NCI-H2227 treated with DMSO at 0.1 percent for 48 hours (cell line): Measurements from ENCODE around the gene PRKCE.
"Not testable (repeated sequence)": the region's sequence is repeated elsewhere in the genome, so short reads cannot be mapped to it uniquely, and the experiment has no call there.

ENCODE experiments used
- DNase-seq: peaks from one replicate; lab custom pipeline; 2025; lab: John Stamatoyannopoulos, UW

Gene PRKCE

DNA sequence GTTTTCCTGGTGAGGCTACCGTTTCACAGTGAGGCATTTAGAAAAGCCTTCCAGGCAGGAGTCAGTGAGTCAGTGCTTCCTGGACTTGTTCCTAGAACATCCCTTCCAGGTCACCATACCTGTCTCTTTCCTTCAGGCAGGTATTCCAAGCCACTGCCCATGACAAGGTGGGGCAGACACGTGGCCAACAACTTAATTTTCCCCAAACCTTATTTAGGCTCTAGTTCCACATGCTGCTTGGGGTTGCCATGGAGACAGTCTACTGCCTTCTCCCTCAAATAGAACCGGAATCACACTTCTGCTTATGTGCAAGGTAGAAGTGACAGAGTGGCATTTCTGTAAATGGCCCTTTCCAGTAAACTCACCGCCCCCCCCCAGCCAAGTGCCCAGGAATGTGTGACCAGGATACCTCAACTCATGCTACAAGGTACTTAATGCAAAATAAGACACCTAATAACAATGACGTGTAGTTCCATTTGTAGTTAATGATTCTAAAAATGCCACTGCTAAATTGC lies 258.3 kb downstream of the PRKCE start:
- DNase-seq = no peak

DNA sequence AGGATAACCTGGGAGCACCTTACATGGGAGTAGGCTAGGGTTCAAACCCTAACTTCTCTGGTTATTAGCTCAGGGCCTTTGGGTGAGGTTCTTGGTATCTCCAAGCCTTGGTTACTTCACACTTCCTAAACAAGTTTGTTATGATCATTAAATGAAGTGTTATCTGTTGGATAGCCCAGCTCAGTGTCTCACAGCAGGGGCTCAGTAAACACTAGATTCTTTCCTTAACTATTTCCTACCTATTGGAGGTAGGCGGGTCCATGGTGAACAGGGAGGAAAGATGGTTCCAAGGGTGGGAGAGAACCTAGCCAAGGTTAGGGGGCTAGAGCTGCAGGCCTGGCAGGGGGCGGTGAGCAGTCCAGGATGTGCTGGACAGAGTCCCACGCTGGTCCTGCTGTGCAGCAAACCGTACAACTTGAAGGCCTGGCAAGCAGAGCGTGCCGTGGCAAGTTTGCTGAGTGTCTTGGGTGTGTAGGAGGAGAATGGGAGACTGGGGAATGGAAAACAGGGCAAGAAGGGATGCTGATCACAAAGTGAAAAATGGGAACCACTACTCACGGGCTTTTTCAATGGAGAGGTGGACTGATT lies 259.1 kb downstream of the PRKCE start:
- DNase-seq = no peak

DNA sequence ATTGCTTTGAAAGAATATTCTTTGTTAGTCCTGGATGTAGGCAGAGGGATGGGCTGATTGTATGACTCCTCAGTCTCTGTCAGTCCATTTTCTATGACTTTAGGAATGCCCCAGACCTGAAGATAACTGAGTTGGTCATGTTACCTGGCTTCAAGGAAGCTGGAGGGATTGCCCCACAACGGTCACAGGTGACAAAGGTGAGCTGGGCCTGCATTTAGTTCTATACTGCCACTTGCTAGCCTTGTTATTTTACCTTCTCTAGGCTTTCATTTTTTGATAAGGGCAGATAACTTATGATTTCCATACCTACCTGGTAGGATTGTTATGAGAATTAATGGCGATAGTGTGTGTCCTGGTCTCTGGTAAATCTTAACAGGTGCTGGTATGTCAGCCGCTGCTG lies 260.1 kb downstream of the PRKCE start:
- DNase-seq = no peak

DNA sequence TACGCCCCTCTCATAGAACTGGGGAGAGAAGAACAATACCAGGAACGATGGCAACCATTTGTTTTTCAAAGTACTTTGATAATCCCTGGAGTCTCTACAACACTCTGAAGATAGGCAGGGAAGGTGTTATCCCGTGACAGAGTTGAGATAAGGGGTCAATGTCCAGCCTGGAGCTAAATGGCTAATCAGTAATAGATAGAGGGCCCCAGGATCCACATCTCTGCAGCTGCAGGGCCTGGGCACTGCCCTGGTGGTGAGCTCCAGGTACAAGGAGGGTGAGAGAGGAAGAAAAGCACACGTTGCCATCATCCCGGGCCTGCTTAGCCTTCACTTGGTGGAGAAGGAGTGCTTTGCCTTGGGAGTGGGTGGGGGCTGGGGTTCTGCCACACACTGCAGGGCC lies 260.6 kb downstream of the PRKCE start:
- DNase-seq = no peak

DNA sequence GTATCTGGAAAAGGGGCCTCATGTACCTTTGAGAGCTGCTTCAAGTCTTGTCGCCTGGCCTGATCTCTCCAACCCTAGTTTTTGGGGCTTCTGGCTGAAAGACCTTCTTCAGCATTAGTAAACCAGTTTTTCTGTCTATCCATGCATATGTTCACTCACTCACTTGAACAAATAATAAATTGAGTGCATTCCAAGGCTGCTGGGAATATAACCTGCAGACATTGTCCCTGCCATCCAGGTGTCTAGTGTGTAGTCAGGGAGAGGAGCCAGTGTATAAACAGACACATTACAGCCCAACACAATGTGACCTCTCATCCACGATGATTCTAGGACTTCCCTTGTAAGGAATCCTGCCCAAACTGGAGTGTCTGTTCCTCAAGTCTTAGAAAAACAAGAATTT lies 262.1 kb downstream of the PRKCE start:
- no peak for DNase-seq

DNA sequence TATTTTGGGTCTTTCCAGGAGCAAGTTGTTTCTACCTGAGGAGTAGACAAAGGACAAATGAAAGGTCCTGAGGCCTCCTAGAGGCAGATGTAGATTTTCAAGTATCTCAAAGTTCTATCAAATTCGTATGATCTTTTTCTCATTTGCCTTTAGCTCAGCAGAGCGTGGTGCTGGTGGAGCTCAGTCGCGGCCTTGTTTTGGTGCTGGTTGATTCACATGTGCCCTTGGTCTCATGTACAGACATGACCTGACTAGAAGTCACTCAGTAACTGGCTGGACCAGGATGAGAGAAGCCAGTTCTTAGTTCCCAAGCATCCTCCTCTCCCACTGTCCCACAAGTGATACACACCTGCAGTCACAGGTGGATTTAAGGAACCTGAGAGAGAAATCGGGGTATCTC lies 264.0 kb downstream of the PRKCE start:
- no peak for DNase-seq

DNA sequence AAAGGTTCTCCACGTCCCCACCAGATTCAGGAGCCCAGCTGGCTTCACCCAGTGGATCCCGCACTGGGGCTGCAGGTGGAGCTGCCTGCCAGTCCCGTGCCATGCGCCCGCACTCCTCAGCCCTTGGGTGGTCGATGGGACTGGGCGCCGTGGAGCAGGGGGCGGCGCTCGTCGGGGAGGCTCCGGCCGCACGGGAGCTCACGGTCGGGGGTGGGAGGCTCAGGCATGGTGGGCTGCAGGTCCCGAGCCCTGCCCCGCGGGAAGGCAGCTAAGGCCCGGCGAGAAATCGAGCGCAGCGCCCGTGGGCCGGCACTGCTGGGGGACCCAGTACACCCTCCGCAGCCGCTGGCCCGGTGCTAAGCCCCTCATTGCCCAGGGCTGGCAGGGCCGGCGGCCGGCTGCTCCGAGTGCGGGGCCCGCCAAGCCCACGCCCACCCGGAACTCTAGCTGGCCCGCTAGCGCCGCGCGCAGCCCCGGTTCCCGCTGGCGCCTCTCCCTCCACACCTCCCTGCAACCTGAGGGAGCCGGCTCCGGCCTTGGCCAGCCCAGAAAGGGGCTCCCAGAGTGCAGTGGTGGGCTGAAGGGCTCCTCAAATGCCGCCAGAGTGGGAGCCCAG lies 266.2 kb downstream of the PRKCE start:
- not testable (repeated sequence) for DNase-seq

DNA sequence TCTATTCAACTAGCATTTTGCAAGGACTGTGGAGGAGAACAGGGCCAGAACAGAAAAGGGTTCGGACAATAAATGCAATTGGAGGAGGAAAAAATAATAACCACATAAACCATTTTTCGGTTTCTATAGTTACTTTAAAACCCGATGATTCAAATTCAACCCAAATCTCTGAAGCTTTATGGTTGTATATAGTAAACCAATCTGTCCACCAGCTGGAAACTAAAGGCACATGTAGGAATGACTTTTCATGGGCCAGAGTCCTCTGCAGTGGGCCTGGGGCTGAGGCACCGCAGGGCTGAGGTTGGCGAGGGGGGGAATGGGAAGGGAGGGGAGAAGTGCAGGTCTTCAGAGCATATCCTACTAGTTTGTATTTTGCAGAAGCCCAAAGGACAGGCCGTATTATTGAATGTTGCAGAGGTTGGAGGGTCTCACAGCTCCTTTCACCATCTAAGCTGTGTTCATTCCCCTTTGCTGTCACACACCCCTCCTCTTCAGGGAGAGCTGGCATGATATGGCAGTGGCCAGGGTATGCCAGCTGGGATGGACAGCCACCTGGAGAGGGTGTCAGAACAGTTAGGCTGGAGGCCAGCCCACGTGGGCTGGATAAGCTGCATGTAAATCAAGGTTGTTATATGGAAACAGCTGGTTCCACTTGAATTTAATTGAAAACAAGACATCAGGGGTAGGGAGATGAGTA lies 267.1 kb downstream of the PRKCE start:
- DNase-seq = no peak

DNA sequence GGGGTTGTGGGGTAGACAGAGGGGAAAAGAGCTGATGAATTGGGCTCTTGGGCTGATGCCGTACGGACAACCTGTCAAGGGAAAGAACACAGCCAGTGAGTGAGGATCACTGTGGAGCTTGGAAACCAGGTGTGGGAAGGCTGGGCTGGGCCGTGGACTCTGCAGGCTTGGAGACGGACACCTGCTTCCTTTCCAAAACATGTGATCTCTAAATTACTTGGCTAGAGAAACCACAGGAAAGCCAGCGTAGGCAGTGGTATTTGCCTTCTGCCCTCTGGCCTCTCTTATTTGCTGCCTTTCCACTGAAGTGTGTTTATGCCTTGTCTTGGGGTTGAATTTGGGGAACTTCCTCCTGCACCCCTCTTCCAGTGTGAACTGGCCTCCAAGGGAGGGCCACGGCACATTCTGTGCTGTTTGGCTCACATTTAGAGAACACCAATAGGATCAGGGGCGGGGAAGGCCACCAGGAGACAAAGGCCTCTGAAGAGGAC lies 267.7 kb downstream of the PRKCE start:
- no peak for DNase-seq

DNA sequence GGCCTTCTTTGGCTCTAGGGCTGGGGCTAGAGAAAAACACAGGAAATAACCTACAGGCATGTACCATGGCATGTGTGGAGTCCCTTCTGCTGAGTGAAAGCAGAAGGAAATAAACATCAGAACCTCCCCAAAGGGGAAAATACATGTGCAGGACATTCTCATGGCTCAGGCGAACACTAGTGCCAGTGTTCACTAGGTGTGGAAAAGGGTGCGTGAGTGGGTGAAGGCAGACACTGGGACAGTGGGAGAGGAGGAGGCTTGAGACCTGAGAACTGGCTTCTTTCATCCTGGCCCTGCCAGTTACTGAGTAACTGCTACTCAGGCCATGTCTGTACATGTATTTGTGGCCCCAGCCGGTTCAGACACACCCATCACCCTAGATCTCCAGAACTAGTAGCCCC lies 268.2 kb downstream of the PRKCE start:
- no peak for DNase-seq

DNA sequence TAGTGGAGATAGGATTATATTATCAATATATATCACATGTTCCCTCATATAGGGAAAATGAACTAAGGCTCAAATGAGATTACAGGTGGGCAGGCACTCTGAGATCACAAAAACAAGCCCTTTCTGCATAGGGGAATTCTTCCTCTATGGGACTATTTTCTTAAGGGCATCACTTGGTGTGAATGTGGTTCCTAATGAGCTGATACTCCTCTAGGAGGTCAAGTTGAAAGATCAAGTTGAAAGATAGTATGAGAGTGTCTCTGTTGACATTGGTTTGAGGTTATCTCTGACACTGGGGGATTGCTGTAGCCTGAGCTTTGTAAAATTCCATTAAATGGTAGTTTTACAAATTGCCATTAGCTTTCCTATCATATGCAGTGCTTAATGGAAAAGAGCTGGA lies 270.4 kb downstream of the PRKCE start:
- no peak for DNase-seq

DNA sequence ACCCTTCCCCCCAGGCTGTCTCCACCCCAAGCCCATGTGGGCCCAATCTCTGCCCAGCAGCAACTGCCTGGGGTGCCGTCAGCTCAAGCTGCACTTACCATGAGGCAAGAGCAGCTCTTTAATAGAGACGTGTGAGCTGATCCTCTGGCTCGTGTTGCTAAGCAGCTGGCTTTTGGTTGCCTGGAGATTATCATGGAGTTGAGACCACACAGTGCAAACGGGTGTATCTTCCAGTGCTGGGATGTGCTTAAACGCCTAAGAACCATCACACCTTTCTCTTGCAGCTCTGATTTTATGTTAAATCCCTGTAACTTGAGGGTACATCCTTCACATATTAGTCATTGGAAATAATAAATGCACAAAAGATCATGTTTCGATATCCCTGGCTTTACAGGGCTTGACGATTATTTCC lies 271.1 kb downstream of the PRKCE start:
- peak; percentile 20 for DNase-seq

DNA sequence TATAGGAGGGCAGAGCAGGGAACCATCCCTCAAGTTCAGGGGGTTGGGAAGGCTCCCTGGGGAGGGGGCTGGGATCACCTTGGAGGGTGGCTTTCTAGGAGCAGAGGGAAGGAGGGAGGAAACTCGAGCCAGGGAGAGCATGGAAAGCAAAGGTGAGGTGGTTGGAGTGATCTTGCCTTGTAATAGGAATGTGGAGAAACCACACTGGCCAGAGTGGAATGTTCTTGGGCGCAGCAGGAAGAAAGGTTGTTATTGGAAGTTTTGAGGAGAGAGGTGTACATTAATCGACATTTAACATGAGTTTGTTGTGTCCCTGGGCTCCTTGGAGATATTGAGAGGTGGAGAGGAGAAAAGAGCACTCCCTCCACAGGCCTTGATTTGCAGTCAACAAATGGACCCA lies 272.2 kb downstream of the PRKCE start:
- no peak for DNase-seq

DNA sequence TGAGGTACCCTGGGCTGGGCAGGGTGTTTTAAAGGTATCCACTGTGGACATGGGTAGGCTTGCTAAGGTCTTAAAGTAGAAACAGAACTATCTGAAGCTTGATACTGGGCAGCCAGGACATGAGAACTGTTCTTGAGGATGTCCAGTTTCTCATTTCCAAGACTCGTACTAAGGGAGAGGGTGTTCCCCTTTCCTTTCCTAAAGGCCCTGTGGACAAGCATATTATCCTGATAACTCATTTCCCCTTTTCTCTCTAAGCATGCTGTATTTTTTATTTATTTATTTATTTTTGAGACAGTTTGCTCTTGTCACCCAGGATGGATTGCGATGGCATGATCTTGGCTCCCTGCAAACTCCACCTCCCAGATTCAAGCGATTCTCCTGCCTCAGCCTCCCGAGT lies 273.6 kb downstream of the PRKCE start:
- DNase-seq = no peak

DNA sequence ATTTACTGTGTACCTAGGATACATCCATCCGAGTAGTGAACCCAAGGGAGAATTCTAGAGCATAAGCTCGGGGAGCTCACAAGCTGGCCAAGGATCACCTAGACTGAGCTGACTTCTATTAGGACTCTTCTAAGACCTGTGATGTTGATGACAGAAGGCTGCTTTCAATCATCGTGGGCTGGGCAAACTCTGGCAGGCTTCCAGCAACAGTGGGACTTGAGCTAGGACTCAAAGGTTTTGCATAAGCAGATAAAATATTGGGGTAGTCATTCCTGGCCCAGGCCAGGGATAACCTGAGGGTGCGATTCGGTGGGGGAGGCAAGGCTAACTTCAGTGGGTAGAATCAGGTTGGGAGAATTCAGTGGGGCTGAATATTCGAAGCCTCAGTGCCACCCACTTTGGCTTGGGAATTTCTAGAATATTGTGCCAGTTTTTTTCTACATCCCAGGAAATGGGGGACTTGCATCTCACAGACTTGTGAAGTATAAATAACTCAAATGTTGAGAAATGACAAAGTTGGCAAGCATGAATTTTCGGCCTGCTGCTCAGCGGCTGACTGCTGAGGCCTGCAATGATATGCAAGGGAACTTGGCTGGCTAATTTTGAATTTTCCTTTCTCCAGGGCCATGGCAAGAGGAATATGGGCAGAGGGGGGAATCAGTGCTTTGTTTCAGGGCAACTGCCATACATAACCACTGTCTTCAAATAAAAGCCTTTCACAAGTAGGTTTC lies 274.3 kb downstream of the PRKCE start:
- no peak for DNase-seq

DNA sequence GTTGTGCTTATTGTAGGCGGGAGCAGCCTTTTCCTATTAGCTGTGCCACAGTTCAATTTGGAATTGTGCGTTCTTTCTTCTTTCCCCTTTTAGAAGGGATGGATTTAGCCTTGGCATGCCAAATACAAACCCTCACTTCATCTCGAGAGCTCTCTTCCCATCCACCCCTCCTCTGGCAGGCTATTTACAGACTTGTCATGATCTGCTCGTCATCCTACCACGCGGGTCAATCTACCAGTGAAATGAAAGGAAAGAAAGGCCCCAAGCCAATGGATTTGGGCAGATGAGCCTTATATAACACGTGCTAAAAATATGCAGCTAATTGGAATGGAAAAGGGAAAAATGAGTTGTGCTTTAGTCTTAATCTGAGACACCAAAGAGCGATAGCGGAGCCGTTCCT lies 277.5 kb downstream of the PRKCE start:
- DNase-seq = no peak

DNA sequence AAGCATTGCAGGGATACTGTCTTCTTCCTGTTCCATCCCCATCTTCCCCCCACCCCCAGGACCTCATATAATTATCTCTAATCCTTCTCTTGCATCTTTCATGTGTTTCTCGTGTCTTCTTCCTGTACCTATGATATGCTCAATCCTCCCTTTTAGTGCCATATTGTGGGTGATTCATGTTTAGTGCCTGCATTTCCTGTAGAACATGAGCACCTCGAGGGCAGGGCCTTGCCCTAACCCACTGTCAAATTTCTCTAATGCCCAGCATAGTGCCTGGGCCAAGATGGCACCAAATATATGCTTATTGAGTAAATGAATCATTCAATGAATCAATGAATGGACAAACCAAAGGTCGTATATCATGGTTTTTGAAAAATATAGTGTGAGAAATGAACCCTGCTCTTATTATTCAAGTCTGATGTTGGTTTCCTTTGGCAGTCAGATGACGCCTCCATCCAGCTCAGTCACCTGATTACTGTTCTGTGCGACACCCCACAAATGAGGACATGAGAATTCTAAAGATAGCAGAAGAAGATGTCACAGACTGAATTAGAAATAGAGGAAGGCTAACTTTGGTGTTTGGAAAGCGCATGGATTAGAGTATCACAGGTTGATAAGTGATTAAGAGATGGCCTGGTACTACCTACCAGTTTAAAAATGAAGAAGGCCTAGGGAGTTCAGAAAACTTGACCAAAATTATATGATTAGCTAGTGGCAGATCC lies 278.4 kb downstream of the PRKCE start:
- no peak for DNase-seq

DNA sequence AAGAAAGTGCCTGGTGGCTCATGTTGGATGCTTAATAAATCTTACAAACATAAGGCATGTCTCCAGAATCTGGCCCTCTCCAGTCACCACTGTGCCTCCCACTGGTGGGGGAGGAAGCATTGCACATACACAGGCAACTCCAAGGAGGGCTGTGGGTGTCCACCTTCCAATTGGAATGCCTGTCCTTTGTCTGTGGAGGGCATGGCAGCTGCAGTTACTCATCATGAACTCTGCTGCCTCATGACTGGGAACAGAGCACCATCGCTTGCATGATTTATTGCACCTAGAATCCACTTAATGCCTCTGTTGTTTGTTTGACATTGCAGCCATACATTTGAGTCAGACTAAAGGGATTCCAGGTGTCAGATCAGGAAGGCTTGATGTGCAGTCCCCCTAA lies 278.9 kb downstream of the PRKCE start:
- DNase-seq = no peak

DNA sequence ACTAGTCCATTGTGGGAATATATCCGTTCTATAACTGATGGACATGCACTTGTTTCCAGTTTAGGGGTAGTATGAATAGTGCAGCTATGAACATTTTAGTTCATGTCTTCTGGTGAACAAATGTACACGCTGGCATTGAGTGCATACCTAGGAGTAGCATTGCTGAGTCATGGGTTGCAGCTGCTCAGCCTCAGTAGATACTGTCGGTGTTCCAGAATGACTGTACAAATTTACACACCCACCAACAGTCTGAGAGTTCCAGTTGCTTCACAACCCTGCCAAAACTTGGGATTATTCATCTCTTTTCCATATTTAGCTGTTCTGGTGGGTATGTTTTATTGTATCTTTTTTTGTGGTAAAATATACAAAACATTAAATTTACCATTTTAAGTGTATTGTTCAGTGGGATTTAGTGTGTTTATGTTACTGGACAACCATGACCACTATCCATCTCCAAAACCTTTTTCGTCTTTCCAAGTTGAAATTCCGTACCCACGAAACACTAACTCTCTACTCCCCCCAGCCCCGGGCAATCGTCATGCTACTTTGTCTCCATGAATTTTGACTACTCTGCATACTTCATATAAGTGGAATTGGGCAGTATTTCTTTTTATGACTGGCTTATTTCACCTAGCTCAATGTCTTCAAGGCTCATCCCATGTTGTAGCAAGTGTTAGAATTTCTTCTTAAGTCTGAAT lies 281.0 kb downstream of the PRKCE start:
- no peak for DNase-seq

DNA sequence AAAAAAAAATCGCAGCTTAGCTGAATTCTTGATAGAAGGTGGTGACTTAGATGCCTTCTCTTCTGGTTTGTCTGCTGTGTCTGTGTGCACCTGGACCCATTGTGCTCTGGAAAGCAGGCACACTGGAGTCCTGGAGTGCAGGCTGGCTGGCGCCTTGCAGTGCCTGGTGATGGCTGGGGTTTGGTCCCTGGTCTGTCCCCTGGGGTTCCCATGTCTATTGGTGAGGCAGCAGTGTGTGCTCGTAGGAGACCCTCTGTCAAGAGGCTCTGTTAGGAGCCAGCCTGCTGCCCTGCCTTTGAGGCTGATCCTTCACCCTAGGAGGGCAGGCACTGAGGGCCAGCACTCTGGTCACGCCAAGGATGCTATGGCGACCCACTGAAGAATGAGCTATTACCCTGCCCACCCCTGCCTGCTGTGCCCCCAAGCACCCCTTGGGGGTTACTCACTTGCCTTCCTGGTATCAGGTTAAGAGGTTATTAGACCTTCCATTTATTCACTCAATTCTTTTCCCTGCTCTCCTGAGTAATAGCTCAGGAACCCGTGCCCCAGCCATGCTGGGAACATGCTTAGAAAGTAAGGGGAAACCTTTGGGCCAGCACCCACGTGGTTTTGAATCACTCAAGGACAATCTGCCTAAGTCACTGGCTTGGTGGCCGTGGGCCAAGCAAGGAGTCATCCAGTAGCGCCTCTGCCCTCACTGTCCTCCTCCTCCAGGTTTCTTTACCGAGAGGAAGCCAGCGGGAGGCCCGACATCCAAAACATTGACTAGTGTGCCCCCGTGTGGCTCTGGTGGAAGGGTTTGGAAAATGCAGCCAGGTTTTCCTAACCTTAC lies 284.5 kb downstream of the PRKCE start:
- DNase-seq = peak; percentile 84

DNA sequence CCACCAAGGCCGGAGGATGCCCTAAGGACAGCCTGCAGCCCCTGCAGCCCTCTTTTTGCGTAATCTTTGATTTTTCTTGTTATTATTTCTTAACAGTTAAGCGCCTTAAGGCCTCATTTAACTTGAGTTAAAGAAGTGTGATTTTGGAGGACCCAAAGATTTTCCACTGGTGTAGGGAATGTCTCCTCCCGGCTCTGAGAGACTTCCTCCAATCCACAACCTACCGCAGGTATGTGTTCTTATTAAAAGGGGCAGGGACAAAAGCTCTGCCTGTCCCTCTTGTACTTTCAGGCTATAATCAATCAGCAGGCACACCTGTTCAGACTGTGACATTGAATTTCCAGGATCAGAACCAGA lies 285.1 kb downstream of the PRKCE start:
- DNase-seq = no peak
